Measurements from ENCODE around the gene KCNJ9.

DNA sequence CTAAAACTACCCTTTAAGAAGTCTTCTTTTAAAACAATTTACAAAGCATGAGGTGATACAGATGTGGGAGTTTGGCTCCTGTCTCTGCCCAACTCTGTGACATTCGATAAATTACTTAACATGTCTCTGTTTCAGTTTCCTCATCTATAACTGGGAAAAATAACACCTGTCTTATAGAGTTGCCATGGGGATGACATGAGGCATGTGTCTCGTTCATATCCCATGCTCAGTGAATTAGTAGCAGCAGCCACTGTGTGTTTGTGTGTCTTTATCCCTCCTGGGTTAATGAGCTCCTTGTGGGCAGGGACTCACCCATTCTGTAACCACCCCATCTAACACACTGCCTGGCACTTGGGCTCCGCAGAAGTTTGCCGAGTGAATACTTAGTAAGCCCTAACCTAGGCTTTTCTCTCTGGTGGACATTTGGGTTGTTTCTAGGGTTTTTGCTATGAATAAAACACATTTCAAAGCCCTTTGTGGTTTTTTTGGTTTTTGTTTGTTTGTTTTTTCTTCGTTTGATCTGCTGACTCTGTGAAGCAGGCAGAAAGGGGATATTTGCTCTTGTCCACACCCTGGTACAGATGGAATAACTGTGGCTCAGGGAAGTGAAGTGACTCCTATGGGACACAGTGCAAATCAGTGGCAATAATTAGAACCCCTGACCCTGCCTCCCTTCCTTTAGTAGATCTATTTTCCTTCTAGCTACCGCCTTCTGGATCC is 797 bp upstream of the KCNJ9 start:
- TF ChIP-seq EZH2 (IDR thresholded peaks at IDR 0.05; ENCODE audit: borderline replicate concordance, low read depth, low read length, severe bottlenecking) (no peak), POLR2A (IDR thresholded peaks at IDR 0.05; ENCODE audit: low read depth, low read length) (no peak), GATA2 (IDR thresholded peaks at IDR 0.05; ENCODE audit: insufficient read depth, insufficient read length, low read depth, low read length) (no peak), POLR2AphosphoS5 (IDR thresholded peaks at IDR 0.05; ENCODE audit: insufficient read depth, low read depth, low read length) (no peak)
- TF ChIP-seq, protein P1, sequence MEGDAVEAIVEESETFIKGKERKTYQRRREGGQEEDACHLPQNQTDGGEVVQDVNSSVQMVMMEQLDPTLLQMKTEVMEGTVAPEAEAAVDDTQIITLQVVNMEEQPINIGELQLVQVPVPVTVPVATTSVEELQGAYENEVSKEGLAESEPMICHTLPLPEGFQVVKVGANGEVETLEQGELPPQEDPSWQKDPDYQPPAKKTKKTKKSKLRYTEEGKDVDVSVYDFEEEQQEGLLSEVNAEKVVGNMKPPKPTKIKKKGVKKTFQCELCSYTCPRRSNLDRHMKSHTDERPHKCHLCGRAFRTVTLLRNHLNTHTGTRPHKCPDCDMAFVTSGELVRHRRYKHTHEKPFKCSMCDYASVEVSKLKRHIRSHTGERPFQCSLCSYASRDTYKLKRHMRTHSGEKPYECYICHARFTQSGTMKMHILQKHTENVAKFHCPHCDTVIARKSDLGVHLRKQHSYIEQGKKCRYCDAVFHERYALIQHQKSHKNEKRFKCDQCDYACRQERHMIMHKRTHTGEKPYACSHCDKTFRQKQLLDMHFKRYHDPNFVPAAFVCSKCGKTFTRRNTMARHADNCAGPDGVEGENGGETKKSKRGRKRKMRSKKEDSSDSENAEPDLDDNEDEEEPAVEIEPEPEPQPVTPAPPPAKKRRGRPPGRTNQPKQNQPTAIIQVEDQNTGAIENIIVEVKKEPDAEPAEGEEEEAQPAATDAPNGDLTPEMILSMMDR (IDR thresholded peaks at IDR 0.05; ENCODE audit: extremely low read depth in 1 of 2, insufficient read depth in 1 of 2, low read depth in 1 of 2, low read length in 2 of 2): no peak
- TF ChIP-seq, protein P2, sequence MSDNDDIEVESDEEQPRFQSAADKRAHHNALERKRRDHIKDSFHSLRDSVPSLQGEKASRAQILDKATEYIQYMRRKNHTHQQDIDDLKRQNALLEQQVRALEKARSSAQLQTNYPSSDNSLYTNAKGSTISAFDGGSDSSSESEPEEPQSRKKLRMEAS (IDR thresholded peaks at IDR 0.05; ENCODE audit: insufficient read depth, insufficient read length): no peak
